Epidermal melanocyte (primary cell): ENCODE measurements around the gene TNFRSF17.
"Not testable (repeated sequence)": the region's sequence is repeated elsewhere in the genome, so short reads cannot be mapped to it uniquely, and the experiment has no call there.

Experiments used
- DNase-seq: peaks from one replicate; pipeline ENCODE4 v3.0.0; 2011; ENCODE audit warnings: low spot score; ENCODE audit not compliant: insufficient read length

The TNFRSF17 gene

DNA sequence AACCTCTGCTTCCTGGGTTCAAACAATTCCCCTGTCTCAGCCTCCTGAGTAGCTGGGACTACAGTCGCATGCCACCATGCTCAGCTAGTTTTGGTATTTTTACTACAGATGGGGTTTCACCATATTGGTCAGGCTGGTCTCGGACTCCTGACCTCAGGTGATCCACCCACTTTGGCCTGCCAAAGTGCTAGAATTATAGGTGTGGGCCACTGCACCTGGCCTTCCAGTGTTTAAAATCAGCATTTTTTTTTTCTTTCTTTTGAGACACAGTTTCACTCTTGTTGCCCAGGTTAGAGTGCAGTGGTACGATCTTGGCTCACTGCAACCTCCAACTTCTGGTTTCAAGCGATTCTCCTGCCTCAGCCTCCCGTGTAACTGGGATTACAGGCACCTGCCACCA lies 5.3 kb downstream of the TNFRSF17 start:
- not testable (repeated sequence) for DNase-seq

DNA sequence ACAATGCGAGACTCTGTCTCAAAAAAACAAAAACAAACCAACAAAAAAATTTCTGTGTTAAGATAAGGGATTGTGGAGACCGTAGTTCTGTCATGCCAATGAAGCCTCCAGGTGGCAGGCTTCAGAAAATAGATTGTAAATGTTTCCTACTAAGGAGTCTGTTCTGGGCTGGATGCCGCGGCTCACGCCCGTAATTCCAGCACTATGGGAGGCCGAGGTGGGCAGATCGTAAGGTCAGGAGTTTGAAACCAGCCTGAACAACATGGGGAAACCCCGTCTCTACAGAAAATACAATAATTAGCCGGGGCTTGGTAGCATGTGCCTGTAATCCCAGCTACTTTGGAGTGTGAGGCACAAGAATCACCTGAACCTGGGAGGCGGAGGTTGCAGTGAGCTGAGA lies 7.1 kb downstream of the TNFRSF17 start:
- no peak for DNase-seq

DNA sequence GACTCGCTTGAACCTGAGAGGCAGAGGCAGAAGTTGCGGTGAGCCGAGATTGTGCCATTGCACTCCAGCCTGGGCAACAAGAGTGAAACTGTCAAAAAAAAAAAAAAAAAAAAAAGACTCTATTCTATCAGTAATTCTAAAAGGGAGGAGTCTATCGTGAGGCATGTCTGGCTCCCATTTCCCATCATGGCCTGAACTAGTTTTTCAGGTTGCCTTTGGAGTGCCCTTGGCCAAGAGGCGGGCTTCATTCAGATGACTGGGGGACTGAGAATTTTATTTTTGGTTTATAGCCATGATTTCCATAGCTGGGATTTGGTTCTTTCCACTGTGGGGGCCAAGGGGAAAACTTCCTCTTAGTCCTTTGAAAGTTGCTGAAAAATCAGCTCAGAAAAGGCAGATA lies 8.1 kb downstream of the TNFRSF17 start:
- no peak for DNase-seq

DNA sequence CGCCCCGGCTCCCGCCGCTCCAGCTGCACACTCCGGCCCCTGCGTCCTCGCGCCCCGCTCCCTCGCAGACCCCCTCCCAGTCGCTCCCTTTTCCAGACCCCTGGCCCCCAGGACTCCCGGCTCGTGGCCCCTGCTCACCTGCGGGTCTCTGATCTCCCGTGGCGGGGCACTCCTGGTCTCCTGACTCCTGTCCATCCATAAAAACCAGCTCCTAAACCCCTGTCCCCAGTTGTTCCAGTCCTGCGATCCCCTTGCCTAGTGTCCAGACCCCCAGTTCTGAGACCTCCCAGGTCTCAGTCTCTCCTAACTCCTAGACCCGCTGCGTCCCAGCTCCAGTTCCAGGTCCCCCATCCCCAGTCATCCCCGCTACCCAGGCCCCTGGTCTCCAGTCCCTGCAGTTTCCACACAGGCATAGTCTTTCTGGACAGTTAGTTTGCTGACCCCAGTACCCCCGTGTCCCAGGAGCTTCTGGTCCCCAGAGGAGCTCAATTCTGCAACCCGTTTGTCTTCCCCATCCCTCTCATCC lies 11.9 kb downstream of the TNFRSF17 start:
- DNase-seq = no peak

DNA sequence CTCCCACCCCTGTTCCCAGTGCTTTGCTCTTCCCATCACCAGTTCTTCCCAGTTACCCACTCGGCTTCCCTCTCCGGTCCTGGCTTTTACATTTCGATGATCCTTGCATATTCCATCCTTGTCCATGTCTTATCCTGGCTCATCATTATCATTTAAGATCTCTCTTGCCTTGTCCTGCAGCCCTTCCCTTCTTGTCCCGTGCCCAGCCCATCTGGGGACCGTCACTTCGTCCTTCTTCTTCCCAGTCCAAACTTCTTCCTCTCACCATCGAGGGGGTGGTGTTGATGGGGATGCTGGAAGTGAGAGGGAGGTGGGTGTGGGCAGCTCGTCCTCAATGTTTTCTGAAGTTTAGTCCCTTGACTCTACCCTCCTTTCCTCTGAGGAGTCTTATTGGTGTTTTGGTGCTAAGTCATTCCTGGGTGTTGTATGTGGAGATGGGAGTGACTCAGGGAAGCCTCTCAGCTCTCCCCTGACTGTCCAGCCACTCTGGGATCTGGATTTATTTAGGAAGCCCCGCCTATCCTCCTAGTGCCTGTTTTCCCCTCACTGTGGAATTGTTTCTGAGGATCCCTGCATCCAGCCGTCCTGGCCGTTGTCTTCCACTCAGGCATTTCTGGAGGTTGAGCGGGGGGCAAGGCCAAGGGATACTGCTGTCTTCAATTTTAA lies 12.5 kb downstream of the TNFRSF17 start:
- DNase-seq = peak; percentile 54

DNA sequence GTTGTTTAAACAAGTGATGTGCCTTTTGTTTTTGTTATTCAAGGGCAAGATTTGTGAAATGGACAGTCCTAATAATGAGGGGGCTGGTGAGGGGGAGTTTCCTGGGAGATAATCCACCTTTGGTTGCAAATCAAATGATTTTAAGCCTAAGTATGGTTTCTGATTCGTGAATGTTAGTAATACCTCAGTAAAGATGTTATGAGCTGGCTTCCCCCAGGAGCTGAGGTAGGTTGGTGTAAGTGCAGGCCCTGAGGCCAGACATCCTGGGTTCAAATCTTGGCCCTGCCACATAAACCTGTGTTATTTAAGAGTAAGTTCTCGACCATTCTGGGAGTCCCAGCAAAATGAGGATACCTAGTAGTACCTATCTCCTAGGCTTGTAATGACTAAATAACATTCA lies 13.1 kb downstream of the TNFRSF17 start:
- DNase-seq = no peak

DNA sequence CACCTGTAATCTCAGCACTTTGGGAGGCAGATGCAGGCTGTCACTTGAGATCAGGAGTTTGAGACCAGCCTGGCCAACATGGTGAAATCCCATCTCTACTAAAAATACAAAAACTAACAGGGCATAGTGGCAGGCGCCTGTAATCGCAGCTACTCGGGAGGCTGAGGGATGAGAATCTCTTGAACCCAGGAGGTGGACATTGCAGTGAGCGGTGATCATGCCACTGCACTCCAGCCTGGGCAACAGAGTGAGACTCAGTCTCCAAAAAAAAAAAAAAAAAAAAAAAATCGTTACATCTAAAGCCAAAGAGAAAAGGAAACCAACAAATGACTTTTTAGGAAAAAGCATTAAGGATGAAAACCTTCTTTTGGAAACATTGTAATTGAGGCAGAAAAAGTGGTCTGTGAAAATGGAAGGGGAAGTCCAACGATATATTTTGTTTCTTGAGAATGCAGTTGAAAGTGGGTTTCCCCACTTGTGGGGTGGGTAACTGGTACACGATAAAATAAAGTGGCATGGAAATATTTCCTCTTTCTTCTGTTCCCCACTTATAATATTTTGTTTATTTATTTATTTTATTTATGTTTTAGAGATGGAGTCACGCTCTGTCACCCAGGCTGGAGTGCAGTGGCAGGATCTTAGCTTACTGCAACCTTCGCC lies 14.1 kb downstream of the TNFRSF17 start:
- DNase-seq = no peak

DNA sequence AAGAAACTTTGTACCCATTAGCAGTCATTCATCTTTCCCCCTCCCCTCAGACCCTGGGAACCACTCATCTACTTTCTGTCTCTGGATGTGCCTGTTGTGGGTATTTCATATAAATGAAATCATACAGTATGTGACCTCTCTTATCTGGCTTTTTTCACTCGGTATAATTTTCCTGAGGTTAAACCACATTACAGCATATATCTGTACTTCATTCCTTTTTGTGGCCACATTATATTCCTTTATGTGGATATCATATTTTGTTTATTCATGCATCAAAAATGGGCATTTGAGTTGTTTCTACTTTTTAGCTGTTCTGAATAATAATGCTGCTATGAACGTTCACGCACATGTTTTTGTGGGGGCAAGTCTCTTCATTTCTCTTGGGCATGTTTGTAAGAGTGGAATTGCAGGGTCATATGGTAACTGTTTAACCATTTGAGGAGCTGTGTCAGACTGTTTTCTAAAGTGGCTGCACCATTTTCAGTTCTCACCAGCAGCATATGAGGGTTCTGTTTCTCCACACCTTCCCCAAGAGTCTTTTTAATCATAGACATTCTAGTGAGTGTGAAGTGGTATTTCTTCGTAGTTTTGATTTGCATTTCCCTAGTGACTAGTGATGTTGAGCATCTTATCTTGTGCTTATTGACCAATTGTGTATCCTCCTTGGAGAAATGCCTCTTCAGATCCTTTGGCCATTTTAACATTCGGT lies 15.3 kb downstream of the TNFRSF17 start:
- DNase-seq = no peak

DNA sequence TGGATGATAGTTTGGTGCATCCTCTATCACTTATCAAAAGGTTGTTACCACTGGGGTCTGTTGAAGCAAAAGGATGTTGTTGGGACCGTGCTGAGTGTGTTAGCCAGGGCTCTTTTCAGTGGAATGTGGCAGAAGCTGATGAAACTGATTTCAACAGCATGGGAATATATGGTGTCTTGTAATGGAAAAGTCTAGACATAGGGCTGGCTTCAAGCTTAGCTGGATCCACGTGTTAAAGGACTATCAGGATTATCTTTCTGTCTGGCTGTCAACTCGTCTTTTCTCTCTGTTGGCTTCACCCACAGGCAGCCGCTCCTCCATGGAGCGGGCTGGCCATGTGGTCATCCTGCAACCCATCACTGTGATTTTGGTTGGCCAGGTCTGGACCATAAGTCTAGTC lies 20.2 kb downstream of the TNFRSF17 start:
- DNase-seq = no peak

DNA sequence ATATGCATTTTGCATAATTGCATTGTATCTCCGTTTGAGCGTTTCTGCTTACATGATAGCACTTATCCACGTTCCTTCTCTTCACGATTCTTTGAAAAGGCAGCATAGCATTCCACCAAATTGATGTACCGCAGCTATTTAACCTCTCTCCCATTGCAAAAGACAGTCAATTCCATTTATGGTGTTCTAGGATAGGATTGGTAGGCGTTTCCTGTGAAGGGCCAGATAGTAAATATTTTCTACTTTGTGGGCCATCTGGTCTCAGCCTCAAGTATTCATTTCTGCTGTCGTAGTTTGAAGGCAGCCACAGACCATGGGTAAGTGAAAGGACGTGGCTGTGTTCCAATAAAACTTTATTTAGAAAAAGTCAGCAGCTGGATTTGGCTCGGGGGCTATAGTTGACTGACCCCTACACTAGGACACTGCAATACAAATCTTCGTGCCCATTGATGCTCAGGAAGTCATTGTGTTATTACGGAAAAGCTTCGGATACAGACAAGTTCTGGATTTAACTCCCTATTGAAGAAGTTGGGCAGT lies 21.6 kb downstream of the TNFRSF17 start:
- DNase-seq = no peak

DNA sequence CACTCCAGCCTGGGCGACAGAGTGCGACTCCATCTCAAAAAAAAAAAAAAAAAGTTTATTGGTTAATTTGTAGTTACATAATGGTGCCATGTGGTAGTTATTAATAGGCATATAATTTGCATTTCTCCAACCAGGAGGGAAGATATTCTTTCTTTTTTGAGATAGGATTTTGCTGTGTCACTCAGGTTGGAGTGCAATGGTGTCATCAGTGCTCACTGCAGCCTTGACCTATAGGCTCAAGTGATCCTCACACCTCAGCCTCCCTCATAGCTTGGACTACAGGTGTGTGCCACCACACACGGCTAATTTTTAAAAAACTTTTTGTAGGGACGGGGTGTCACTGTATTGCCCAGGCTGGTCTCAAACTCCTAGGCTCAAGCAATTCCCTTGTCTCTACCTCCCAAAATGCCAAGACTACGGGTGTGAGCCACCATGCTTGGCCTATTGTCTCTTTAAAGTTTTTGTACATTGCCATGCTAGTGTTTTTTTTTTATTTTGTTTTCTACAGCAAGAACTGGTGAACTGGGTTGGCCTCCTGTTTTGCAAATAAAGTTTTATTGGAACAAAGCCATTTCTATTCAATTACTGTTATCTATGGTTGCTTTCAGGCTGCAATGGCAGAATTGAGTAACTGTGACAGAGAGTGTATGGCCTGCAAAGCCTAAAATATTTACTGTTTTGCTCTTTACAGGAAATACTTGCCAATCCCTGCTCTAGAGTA lies 23.4 kb downstream of the TNFRSF17 start:
- no peak for DNase-seq

DNA sequence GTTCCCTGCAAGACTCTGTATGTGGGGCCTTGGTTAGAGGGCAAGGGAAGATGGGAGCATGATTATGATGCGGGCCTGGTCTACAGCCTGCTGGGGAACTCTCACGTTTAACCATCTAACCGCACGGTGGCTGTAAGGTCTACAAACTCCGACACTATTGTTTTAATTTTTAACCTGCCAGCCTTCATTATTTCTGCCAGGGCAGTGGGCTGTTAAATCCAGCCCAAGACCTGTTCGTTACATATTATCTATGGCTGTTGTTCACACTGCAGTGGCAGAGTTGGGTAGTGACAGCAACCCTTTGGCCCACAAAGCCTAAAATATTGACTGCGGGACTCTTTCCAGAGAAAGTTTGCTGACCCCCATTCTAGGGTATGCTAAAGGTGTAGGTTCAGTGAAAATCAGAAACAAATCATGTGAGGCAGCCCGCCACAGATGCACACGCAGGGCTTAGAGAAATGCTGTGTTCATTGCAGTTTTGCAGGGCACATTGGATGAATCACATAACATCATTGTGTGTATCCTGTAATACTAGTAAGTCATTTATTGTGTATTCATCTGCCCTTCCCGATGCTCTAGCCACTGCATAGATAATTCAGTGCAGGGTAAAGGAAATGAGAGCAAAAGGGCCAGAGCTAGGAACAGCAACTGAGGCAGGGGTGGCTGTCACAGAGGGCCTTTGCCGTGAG lies 25.8 kb downstream of the TNFRSF17 start:
- no peak for DNase-seq

DNA sequence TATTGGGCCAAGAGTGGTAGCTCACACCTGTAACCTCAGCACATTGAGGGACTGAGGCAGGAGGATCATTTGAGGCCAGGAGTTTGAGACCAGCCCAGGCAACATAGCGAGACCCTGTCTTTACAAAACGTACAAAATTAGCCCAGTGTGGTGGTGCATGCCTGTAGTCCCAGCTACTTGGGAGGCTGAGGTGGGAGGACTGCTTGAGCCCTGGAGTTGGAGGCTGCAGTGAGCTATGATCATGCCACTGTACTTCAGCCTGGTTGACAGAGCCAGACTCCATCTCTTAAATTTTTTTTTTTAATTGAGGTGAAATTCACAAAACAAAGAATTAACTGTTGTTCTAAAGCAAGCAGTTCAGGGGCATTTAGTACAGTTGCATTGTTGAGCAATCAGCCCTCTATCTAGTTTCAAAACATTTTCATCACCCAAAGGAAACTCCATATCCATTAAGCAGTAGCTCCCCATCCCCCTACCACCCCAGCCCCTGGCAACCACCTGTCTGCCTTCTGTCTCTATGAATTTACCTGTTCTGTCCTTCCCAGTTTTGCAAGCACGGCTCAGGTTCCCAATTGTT lies 27.1 kb downstream of the TNFRSF17 start:
- DNase-seq = no peak

DNA sequence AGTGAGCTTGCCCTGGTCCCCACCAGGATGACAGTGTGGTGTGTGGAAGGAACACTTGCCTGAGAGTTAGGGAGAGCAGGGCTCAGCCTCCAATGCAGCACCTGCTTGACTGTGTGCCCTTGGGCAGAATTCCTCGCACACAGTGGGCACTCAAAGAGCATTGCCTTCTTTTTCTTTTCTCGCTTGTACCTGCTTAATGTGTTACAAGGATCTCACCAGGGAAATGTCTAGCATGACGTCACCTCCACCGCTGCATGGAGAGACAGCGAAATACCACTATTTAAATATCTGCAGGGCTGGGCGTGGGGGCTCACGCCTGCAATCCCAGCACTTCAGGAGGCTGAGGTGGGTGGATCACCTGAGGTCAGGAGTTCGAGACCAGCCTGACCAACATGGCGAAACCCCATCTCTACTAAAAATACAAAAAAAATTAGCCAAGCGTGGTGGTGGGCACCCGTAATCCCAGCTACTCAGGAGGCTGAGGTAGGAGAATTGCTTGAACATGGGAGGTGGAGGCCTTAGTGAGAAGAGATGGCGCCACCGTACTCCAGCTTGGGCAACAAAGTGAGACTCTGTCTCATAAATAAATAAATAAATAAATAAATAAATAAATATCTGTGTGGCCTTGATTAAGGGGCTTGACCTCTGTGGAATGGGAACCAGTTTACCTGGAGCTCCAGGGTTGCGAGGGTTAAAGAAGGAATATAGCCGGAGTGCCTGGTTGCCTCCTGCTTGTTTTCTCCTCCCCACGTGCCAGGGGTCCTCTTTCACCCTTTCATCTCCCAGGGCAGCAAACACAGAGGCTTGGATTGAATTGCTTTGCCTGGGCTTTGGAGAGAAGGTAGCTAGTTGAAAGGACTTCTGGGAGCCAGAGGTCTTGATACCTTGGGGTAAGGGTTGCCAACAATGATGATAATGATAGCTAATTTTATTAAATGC lies 27.8 kb downstream of the TNFRSF17 start:
- no peak for DNase-seq

DNA sequence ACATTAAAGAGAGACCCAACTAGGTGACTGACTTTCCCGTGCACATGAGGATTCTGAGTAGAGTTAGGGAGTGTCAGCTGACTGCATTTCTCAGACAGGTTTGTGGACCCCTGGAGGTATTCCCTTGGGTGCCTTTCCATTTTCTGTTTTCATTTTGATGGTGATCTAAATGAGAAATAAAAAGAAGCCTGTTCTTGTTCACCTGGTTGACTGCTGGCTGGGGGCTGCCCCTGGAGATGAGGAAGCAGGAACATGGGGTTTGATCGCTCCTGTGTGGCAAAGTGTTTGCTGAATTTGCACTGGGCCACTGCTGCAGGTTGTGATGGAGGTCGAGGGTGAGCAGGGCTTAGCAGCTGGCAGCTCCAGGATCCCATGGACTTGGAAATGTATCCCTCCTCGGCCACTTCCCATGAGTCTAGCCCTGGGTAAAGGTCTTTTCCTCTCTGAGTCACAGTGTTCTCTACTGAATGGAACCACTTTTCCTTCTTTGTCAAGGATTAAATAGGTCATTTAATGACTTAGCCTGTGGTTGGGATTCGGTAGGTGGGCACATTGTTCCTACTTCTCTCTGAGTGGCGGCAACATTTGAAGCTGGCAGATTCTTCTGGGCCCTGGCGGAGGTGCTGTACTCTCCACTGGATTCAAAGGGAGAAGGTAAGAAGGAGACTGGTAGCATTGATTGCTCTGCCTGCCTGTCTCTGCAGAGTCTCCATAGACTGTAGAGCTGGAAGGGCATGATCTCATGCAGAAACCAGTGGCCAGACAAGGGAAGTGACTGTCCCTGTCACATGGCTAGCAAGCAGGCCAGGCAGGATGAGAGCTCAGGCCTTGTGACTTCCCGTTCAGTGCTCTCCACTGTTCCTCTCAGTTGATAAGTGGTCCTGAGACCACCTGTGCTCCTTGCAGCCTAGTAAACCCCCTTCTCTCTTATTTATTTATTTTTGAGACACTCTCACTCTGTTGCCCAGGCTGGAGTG lies 29.4 kb downstream of the TNFRSF17 start:
- DNase-seq = no peak

DNA sequence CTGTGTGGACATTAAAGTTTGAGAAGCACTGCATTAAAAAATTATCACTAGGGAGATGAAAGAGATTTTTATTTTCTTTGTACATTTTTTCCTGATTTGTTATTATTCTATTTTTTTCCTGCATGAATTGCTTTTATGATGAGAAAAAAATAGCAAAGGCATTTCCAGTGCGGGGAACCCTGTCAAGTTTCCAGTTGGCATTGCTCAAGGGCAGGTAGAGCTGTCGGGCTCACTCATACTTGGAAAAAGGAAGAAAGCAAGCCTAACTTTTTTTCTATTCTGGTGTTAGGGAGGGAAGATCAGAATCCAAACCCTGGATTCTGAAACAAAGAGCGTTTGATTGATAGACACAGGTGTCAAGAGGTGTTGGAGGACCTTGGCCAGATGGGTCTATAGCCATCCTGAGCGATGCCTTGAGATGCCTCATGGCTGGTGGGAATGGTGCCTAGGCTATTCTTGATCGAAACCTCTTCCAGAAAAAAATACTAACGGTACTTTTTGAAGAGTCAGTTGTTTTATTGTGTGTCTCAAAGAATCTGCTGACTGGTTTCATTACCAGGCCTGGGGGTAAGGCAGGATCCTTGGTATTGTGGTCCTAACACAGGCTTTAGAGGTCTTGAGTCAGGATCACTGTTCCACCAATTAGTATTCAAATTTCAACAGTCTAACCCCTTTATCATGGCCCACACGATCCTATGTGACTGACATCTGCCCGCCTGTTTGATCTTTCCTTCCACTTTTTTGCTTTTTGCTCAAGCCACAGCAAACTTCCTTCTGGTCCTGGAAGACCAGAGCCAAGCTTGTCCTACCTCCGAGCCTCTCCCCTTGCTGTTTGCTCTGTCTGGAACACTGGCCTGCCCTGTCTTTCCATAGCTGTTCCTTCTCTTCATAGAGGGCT lies 31.7 kb downstream of the TNFRSF17 start:
- DNase-seq = no peak

DNA sequence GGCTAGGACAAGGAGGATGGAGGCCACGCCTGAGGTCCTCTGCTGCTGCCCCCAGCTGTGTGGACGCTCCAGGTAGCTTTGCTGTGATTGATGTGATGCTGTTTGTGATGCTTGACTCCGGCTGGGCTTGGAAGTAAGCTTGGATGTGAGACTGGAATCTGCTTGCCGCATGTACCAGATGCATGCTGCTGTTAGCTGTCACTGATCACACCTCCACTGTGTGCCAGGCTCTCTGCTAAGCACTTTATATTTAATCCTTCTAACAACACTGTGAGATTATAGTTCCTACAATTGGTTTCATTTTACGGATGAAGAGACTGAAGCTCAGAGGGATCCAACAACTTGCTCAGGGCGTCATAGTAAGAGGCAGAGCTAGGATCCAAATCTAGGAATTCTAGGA lies 35.0 kb downstream of the TNFRSF17 start:
- no peak for DNase-seq
